HepG2 (cell line): ENCODE data around the gene DLL4. TPM values are rescaled to one million over a fixed set of nuclear protein-coding genes. Genes with fewer than 3 reads are reported as not detected.

Experiments used
- ATAC-seq: fragments of 200-7000 bp; cut with Tn5 transposase; 3 replicates; pipeline ENCODE4 v1.9.1; 2020; ENCODE audit warnings: mild to moderate bottlenecking, moderate library complexity
- BruUV-seq: library from RNA; stranded (reverse); fragments of 400-500 nt; replicated peaks from 2 replicates; lab custom pipeline; 2021; lab: Mats Ljungman, UMichigan
- CTCF ChIA-PET: fragments of 300-600 bp; formaldehyde crosslinking; extraction: SDS; loops from one replicate; lab custom pipeline; 2021; ENCODE audit warnings: low total read pairs, inconsistent platforms, low intra/inter-chr PET ratio; lab: Yijun Ruan, JAX
- POLR2A ChIA-PET: fragments of 350-600 bp; sonication (Branson Sonifier 250); formaldehyde crosslinking; loops from one replicate; lab custom pipeline; 2020; ENCODE audit warnings: antibody characterized with exemption, inconsistent platforms; lab: Yijun Ruan, JAX
- DNase-seq: peaks from one replicate; pipeline ENCODE4 v3.0.0-alpha.2; 2015; ENCODE audit warnings: low spot score
- FAIRE-seq: peaks from 3 replicates; lab custom pipeline; 2011; peaks lifted over from hg19 to GRCh38; lab: Jason Lieb, UNC
- H2AFZ ChIP-seq: one replicate; pipeline ENCODE4 v1.6.1; 2011; ENCODE audit warnings: low read length, inconsistent platforms
- H3K27ac ChIP-seq: fragments of 300-600 bp; 3 replicates; pipeline ENCODE4 v1.8.0; 2011; ENCODE audit warnings: mixed run types, mild to moderate bottlenecking, mixed read lengths, low read length, inconsistent platforms; ENCODE audit not compliant: insufficient read depth; ENCODE audit errors: extremely low read length
- H3K27me3 ChIP-seq, 2 experiments: fragments of 200-600 bp in 1 of 2; 2 replicates in 1 of 2; 3 replicates in 1 of 2; pipeline versions ENCODE4 v1.6.0 to v1.8.0; 2011; ENCODE audit warnings: low read length in 2 of 2, mild to moderate bottlenecking in 2 of 2, moderate library complexity in 2 of 2, inconsistent platforms in 1 of 2; ENCODE audit not compliant: insufficient read depth in 2 of 2, control insufficient read depth in 1 of 2
- H3K36me3 ChIP-seq, 2 experiments: fragments of 200-600 bp in 1 of 2; replicated peaks in 1 of 2; 2 replicates in 1 of 2; 3 replicates in 1 of 2; pipeline versions ENCODE4 v1.5.1 to v1.8.0; 2011; ENCODE audit warnings: low read length in 2 of 2, inconsistent platforms in 1 of 2; ENCODE audit not compliant: insufficient read depth in 2 of 2, control insufficient read depth in 1 of 2
- H3K4me1 ChIP-seq: 2 replicates; pipeline ENCODE4 v1.5.1; 2012; ENCODE audit warnings: low read length, inconsistent platforms; ENCODE audit not compliant: insufficient read depth
- H3K4me2 ChIP-seq: 2 replicates; pipeline ENCODE4 v1.6.0; 2011; ENCODE audit warnings: low read depth, low read length, inconsistent platforms
- H3K4me3 ChIP-seq, 3 experiments: fragments of 200-600 bp in 1 of 3; sonication (generic), shearing (Covaris generic) in 1 of 3; replicated peaks in 1 of 3; 2 replicates each; pipeline ENCODE4 v1.5.1; 2011 to 2016; ENCODE audit warnings: low read length in 3 of 3, inconsistent platforms in 2 of 3, low read depth in 2 of 3, mild to moderate bottlenecking in 2 of 3, control low read depth in 1 of 3, mixed read lengths in 1 of 3; ENCODE audit not compliant: insufficient read depth in 1 of 3
- H3K79me2 ChIP-seq: one replicate; pipeline ENCODE4 v1.6.1; 2011; ENCODE audit warnings: low read length, inconsistent platforms; ENCODE audit not compliant: insufficient read depth
- H3K9ac ChIP-seq: 2 replicates; pipeline ENCODE4 v1.6.0; 2011; ENCODE audit warnings: mild to moderate bottlenecking, low read depth, low read length, inconsistent platforms; ENCODE audit not compliant: insufficient read depth
- H3K9me3 ChIP-seq: 2 replicates; pipeline ENCODE4 v1.5.1; 2012; ENCODE audit warnings: mild to moderate bottlenecking, low read length
- H4K20me1 ChIP-seq: 2 replicates; pipeline ENCODE4 v1.6.0; 2011; ENCODE audit warnings: inconsistent platforms, mild to moderate bottlenecking, low read length, moderate library complexity; ENCODE audit not compliant: insufficient read depth
- GATAD2A ChIP-seq: IDR thresholded peaks from 2 replicates; pipeline ENCODE4 v1.6.1; 2016
- HNF4G ChIP-seq, 2 experiments: sonication (generic) in 1 of 2; formaldehyde crosslinking in 1 of 2; IDR thresholded peaks; 2 replicates each; pipeline versions ENCODE4 v1.4.0 to v1.6.1; 2011 to 2020; ENCODE audit warnings: borderline replicate concordance in 2 of 2, low read depth in 2 of 2, mild to moderate bottlenecking in 2 of 2, low read length in 1 of 2, missing genetic modification reagents in 1 of 2, moderate library complexity in 1 of 2
- KDM2A ChIP-seq: sonication (generic); formaldehyde crosslinking; IDR thresholded peaks from 2 replicates; pipeline ENCODE4 v1.4.0; 2020; ENCODE audit warnings: low read depth, missing genetic modification reagents, borderline replicate concordance
- NR2F6 ChIP-seq, 2 experiments: IDR thresholded peaks; 2 replicates each; pipeline ENCODE4 v1.6.1; 2016; ENCODE audit warnings: antibody characterized with exemption in 1 of 2, mild to moderate bottlenecking in 1 of 2
- SKI ChIP-seq: fragments of 450-650 bp; IDR thresholded peaks from one replicate; pipeline ENCODE4 v1.6.1; 2018; ENCODE audit warnings: mild to moderate bottlenecking; ENCODE audit not compliant: partially characterized antibody
- SOX6 ChIP-seq, 2 experiments: fragments of 450-650 bp in 1 of 2; sonication (generic) in 1 of 2; formaldehyde crosslinking in 1 of 2; IDR thresholded peaks; 2 replicates each; pipeline versions ENCODE4 v1.4.0 to v1.6.1; 2017 to 2020; ENCODE audit warnings: antibody characterized with exemption in 1 of 2, mild to moderate bottlenecking in 1 of 2, missing genetic modification reagents in 1 of 2
- ZBTB38 ChIP-seq: sonication (generic); formaldehyde crosslinking; IDR thresholded peaks from 2 replicates; pipeline ENCODE4 v1.5.1; 2020; ENCODE audit warnings: mild to moderate bottlenecking, missing genetic modification reagents
- ZFY ChIP-seq: sonication (generic); formaldehyde crosslinking; IDR thresholded peaks from 2 replicates; pipeline ENCODE4 v1.4.0; 2020; ENCODE audit warnings: missing genetic modification reagents
- ZNF430 ChIP-seq: sonication (generic); formaldehyde crosslinking; IDR thresholded peaks from 2 replicates; pipeline ENCODE4 v1.9.0; 2021; ENCODE audit warnings: mild to moderate bottlenecking, missing genetic modification reagents
- WGBS: methylation state at CpG from one replicate; pipeline ENCODE4 v1.1.6; 2017; ENCODE audit warnings: low lambda C conversion rate; 5-methylcytosine and 5-hydroxymethylcytosine counted together
- in situ Hi-C: cut with HindIII; loops from 2 replicates; pipeline ENCODE4 v1.10.0; 2017; ENCODE audit warnings: low pct_unique_long_range_greater_than_20kb; ENCODE audit not compliant: extremely low pct_ligation_motif_present
- intact Hi-C: fragments of 100-400 bp; cut with micrococcal nuclease; formaldehyde crosslinking; loops from one replicate; pipeline ENCODE4 v1.10.0; 2022; ENCODE audit not compliant: unreplicated experiment
- polyA plus RNA-seq, 8 experiments: library from polyadenylated mRNA; depleted of rRNA in 3 of 8; stranded (reverse) in 7 of 8; unstranded in 1 of 8; fragments of >200 nt; fragmentation: Illumina TruSeq in 4 of 8; extraction: Trizol in 4 of 8; gene quantifications; 2 replicates each; pipeline versions ENCODE4 v1.2.1 to v1.2.3, GENCODE V29; 2011 to 2016; ENCODE audit warnings: low read depth in 4 of 8, missing spikeins in 1 of 8, mixed read lengths in 1 of 8; ENCODE audit not compliant: insufficient read depth in 1 of 8
- total RNA-seq, 5 experiments: library from RNA; depleted of rRNA; stranded (reverse); fragments of >200 nt; fragmentation: Illumina TruSeq; extraction: Trizol; gene quantifications; 2 replicates each; pipeline ENCODE4 v1.2.3, GENCODE V29; 2016; ENCODE audit warnings: low read depth in 1 of 5
- TF ChIP-seq, protein P1 (sequence below): sonication (generic); formaldehyde crosslinking; IDR thresholded peaks from 2 replicates; pipeline ENCODE4 v1.5.0; 2020; ENCODE audit warnings: missing genetic modification reagents, mild to moderate bottlenecking, borderline replicate concordance
- TF ChIP-seq, protein P2 (sequence below): sonication (generic); formaldehyde crosslinking; IDR thresholded peaks from 2 replicates; pipeline ENCODE4 v1.5.0; 2020; ENCODE audit warnings: mild to moderate bottlenecking, missing genetic modification reagents, borderline replicate concordance
- TF ChIP-seq, protein P3 (sequence below): sonication (generic); formaldehyde crosslinking; IDR thresholded peaks from 2 replicates; pipeline ENCODE4 v1.5.0; 2020; ENCODE audit warnings: missing genetic modification reagents

The DLL4 gene
- total and polyA plus RNA-seq, 2 of the 13 experiments (the other 11 are each of a cell fraction or from before 2014, with no cell fraction given) = 0.20 to 0.25 TPM

DNA sequence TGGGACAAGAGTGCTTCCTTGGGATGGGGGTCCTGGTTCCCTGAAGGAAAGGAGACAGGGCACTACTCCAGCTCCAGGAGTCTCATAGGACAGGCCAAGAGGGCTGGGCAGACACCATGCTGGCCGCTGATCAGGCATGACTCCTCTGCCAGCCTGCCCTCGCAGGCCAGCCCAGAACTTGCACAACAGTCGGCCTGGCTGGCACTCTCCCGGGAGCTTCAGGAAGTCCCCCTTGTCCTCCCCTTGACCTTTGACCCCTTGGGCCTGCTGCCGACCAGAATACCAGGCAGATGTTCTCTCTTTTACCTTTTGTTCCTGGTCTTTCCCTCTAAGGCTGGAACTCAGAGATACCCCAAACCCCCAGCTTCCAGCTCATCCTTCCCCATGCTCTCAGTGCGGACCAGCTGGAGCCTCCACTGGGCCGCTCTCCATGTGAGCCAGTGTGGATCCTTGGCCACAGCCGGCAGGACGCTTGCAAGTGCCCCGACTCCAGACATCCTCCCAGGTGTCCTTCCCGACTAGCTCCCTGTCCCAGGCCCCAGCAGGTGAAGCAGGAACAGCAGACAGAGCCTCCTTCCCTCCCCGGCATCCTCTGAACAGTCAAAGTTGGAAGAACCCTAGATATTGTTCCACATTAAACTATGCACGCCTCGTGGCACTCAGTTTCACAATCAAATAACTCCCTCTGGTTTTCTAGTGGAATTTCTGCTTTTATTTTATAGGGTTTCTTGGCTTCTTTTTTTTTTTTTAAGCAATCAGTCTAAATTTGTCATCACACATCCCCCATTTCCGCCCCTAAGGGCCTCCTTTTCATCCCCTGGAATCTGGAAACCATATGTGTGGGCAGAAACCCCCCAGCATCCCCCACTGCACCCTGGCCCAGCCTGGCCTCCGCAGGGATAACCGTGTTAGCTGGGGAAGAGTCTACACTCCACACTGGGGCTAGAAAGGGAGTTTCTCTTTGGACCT, 19.2 kb upstream of the DLL4 start:
- BruUV-seq = no TSS peak
- DNase-seq = peak; percentile 75
- H4K20me1 ChIP-seq = no peaks in the 10 kb centered on the region
- intact Hi-C loops (loop anchor here (2.0 to 5.0 kb wide), 3 partner anchors 19 to 422 kb away; partner anchors contain the start of genes DLL4, NUSAP1 and OIP5), in situ Hi-C loops (loop anchor here (5.0 kb wide), 1 partner anchor 112 kb away; no protein-coding TSS in a partner anchor)
- no peaks in the 10 kb centered on the region; a peak in 1 of 5 replicates for H3K27me3 ChIP-seq
- no peak overlapping the region for H2AFZ ChIP-seq
- 20% methylated on average over 17 of the region's 17 CpGs for WGBS
- H3K9me3 ChIP-seq = no peaks in the 10 kb centered on the region
- H3K4me1 ChIP-seq = peaks cover 70% of the 10 kb centered on the region
- peak overlapping the region; percentile 29 to 60 (median 33) for H3K4me3 ChIP-seq
- H3K36me3 ChIP-seq = no peaks in the 10 kb centered on the region
- no peak overlapping the region for H3K27ac ChIP-seq
- no peaks in the 10 kb centered on the region for H3K79me2 ChIP-seq
- ChIA-PET POLR2A (interaction anchor here (0.8 to 1.3 kb wide), 4 partner anchors 9 to 23 kb away, joined by 3 to 6 read pairs (median 4); partner anchors contain the start of genes DLL4 and VPS18), CTCF (no interaction called here)
- no peak overlapping the region; the same call in 1 of the 2 replicates for H3K9ac ChIP-seq
- peak overlapping the region; percentile 84 for H3K4me2 ChIP-seq
- peak; percentile 23 for FAIRE-seq
- peak; percentile 18 for ATAC-seq
- TF ChIP-seq GATAD2A (CRISPR knock-in tag) (peak; percentile 66), ZFY (CRISPR knock-in tag) (peak; percentile 54; the same call in 1 of the 2 replicates), KDM2A (CRISPR knock-in tag) (peak; percentile 36; the same call in 1 of the 2 replicates), NR2F6 (IDR thresholded peaks at IDR 0.05) (peak; percentile 95), NR2F6 (CRISPR knock-in tag; IDR thresholded peaks at IDR 0.05) (peak; percentile 96), ZNF430 (CRISPR knock-in tag) (0 out of 2 replicates have a peak, but pooled peaks have one; percentile 22), SKI (peak; percentile 29), ZBTB38 (peak; percentile 20; the same call in 1 of the 2 replicates), SOX6 (IDR thresholded peaks at IDR 0.05) (no peak), SOX6 (CRISPR knock-in tag; IDR thresholded peaks at IDR 0.05) (peak; percentile 49), HNF4G (IDR thresholded peaks at IDR 0.05; ENCODE audit: borderline replicate concordance, low read depth, low read length) (0 out of 2 replicates have a peak, but pooled peaks have one; percentile 49), HNF4G (CRISPR knock-in tag; IDR thresholded peaks at IDR 0.05; ENCODE audit: borderline replicate concordance, low read depth) (no peak)
- TF ChIP-seq, protein P1, sequence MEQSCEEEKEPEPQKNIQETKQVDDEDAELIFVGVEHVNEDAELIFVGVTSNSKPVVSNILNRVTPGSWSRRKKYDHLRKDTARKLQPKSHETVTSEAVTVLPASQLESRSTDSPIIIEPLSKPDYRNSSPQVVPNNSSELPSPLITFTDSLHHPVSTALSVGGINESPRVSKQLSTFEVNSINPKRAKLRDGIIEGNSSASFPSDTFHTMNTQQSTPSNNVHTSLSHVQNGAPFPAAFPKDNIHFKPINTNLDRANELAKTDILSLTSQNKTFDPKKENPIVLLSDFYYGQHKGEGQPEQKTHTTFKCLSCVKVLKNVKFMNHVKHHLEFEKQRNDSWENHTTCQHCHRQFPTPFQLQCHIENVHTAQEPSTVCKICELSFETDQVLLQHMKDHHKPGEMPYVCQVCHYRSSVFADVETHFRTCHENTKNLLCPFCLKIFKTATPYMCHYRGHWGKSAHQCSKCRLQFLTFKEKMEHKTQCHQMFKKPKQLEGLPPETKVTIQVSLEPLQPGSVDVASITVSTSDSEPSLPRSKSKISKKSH (CRISPR knock-in tag) = peak; percentile 35; the same call in 1 of the 2 replicates
- TF ChIP-seq, protein P2, sequence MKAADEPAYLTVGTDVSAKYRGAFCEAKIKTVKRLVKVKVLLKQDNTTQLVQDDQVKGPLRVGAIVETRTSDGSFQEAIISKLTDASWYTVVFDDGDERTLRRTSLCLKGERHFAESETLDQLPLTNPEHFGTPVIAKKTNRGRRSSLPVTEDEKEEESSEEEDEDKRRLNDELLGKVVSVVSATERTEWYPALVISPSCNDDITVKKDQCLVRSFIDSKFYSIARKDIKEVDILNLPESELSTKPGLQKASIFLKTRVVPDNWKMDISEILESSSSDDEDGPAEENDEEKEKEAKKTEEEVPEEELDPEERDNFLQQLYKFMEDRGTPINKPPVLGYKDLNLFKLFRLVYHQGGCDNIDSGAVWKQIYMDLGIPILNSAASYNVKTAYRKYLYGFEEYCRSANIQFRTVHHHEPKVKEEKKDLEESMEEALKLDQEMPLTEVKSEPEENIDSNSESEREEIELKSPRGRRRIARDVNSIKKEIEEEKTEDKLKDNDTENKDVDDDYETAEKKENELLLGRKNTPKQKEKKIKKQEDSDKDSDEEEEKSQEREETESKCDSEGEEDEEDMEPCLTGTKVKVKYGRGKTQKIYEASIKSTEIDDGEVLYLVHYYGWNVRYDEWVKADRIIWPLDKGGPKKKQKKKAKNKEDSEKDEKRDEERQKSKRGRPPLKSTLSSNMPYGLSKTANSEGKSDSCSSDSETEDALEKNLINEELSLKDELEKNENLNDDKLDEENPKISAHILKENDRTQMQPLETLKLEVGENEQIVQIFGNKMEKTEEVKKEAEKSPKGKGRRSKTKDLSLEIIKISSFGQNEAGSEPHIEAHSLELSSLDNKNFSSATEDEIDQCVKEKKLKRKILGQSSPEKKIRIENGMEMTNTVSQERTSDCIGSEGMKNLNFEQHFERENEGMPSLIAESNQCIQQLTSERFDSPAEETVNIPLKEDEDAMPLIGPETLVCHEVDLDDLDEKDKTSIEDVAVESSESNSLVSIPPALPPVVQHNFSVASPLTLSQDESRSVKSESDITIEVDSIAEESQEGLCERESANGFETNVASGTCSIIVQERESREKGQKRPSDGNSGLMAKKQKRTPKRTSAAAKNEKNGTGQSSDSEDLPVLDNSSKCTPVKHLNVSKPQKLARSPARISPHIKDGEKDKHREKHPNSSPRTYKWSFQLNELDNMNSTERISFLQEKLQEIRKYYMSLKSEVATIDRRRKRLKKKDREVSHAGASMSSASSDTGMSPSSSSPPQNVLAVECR (CRISPR knock-in tag) = peak; percentile 33; the same call in 1 of the 2 replicates
- TF ChIP-seq, protein P3, sequence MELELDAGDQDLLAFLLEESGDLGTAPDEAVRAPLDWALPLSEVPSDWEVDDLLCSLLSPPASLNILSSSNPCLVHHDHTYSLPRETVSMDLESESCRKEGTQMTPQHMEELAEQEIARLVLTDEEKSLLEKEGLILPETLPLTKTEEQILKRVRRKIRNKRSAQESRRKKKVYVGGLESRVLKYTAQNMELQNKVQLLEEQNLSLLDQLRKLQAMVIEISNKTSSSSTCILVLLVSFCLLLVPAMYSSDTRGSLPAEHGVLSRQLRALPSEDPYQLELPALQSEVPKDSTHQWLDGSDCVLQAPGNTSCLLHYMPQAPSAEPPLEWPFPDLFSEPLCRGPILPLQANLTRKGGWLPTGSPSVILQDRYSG = no peak
